ENCODE data around the gene TMEM120B. TPM values are rescaled to one million over a fixed set of nuclear protein-coding genes. Genes with fewer than 3 reads are reported as not detected.

The TMEM120B gene
- total and polyA plus RNA-seq, 2 of the 4 experiments (the other 2 are of a cell fraction), result 10.6 to 18.4 TPM

DNA sequence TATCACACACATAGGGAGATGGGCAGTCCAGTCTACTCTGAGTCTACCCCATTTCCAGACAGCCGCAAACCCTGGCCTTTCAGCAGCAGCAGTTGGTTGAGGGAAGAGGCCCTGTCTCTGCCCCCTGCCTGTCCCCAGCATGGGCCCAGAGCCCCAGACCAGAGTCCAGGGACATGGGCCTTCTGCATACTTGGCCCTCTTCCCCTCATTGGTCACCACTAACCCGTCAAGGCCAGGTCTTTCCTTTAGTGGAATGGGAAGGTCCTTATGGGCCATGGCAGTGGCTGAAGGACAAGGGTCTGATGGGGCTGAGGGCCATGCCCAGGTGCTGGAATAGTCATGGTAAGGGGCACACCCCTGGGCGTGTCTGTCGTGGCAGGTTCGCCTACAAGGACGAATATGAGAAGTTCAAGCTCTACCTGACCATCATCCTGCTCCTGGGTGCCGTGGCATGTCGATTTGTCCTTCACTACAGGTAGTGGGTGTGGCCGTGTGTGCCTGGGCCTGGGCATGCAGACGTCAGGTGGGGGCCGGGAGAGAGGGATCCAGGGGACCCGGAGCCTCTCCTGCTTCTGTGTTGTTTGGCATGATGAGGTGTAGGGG, 39.3 kb downstream of the TMEM120B start:
- WGBS, 2 experiments (ENCODE audit: extremely low coverage in 2 of 2, insufficient read length in 1 of 2), result 83% methylated on average over 1 of the region's 12 CpGs; no CpG with 5 or more reads in 1 of the 2 experiments
- ATAC-seq (ENCODE audit: low read depth) (no peak), DNase-seq (no peak)
- Histone ChIP-seq H3K36me3 (ENCODE audit: control insufficient read depth, insufficient read depth, low read length) (peaks cover 24% of the 10 kb centered on the region), H3K4me3 (ENCODE audit: insufficient read depth, low read depth, low read length) (no peak overlapping the region), H3K23ac (ENCODE audit: low read depth, low read length) (no peak overlapping the region), H3K56ac (ENCODE audit: extremely low read depth, insufficient read depth, low read length) (no peak overlapping the region), H4K20me1 (ENCODE audit: insufficient read depth, low read length) (peaks cover 7% of the 10 kb centered on the region), H4K5ac (ENCODE audit: low read depth, low read length) (no peak overlapping the region), H2BK120ac (ENCODE audit: low read depth, low read length) (no peak overlapping the region), H3K14ac (replicated peaks; ENCODE audit: low read depth, low read length) (no peak overlapping the region), H3K4ac (ENCODE audit: low read depth, low read length) (no peak overlapping the region), H3K4me1 (ENCODE audit: control insufficient read depth, insufficient read depth, low read length) (peaks cover 13% of the 10 kb centered on the region), H3K27me3 (ENCODE audit: control insufficient read depth, insufficient read depth, low read length) (no peaks in the 10 kb centered on the region), H2AK5ac (ENCODE audit: low read depth, low read length) (no peak overlapping the region), H3K9me1 (ENCODE audit: insufficient read depth, low read length) (peaks cover 13% of the 10 kb centered on the region; the same call in 1 of the 2 replicates), H2BK20ac (ENCODE audit: low read depth, low read length) (no peak overlapping the region), H4K91ac (ENCODE audit: insufficient read depth, low read depth, low read length) (no peak overlapping the region), H2BK15ac (ENCODE audit: low read depth, low read length) (no peak overlapping the region), H2AK9ac (replicated peaks; ENCODE audit: low read depth, low read length, poor library complexity) (no peak overlapping the region), H2BK5ac (ENCODE audit: low read depth, low read length, poor library complexity, severe bottlenecking) (no peak overlapping the region), H4K8ac (ENCODE audit: low read depth in 2 of 2, low read length in 2 of 2) (no peak overlapping the region), H3K18ac (ENCODE audit: low read depth, low read length) (no peak overlapping the region), H3K27ac (ENCODE audit: insufficient read depth, low read length) (no peak overlapping the region), H3K4me2 (ENCODE audit: low read depth, low read length) (no peak overlapping the region), H3K9me3 (ENCODE audit: control insufficient read depth, insufficient read depth, low read length) (no peaks in the 10 kb centered on the region), H2AFZ (replicated peaks; ENCODE audit: low read length, poor library complexity) (no peak overlapping the region), H3K79me1 (ENCODE audit: low read depth in 1 of 2, low read length in 2 of 2) (peaks cover 0 to 13% of the 10 kb centered on the region in 2 experiments; a peak in 2 of 4 replicates), H3K9ac (ENCODE audit: low read depth, low read length) (no peak overlapping the region)
- no TSS peak for BruUV-seq (replicated peaks)
- ChIA-PET POLR2A (ENCODE audit: unreplicated experiment) (no interaction called here), CTCF (no interaction called here)
- in situ Hi-C loops (cut with MboI; ENCODE audit: low sequenced_read_pairs), result no loop called here
- no peak for TF ChIP-seq NFE2L2 (IDR thresholded peaks at IDR 0.05; ENCODE audit: low read depth, low read length)
- no peak for TF ChIP-seq CEBPB (IDR thresholded peaks at IDR 0.05; ENCODE audit: low read depth, low read length)
- TF ChIP-seq MAZ (IDR thresholded peaks at IDR 0.05; ENCODE audit: borderline replicate concordance, low read depth, low read length), result no peak
- no peak for TF ChIP-seq CHD1 (IDR thresholded peaks at IDR 0.05; ENCODE audit: low read depth, low read length)
- TF ChIP-seq, protein P1, sequence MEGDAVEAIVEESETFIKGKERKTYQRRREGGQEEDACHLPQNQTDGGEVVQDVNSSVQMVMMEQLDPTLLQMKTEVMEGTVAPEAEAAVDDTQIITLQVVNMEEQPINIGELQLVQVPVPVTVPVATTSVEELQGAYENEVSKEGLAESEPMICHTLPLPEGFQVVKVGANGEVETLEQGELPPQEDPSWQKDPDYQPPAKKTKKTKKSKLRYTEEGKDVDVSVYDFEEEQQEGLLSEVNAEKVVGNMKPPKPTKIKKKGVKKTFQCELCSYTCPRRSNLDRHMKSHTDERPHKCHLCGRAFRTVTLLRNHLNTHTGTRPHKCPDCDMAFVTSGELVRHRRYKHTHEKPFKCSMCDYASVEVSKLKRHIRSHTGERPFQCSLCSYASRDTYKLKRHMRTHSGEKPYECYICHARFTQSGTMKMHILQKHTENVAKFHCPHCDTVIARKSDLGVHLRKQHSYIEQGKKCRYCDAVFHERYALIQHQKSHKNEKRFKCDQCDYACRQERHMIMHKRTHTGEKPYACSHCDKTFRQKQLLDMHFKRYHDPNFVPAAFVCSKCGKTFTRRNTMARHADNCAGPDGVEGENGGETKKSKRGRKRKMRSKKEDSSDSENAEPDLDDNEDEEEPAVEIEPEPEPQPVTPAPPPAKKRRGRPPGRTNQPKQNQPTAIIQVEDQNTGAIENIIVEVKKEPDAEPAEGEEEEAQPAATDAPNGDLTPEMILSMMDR (conservative IDR thresholded peaks at IDR 0.05; ENCODE audit: low read depth, low read length), result no peak
- intact Hi-C loops (cut with micrococcal nuclease), result no loop called here
- dilution Hi-C loops (cut with HindIII; ENCODE audit: low sequenced_read_pairs, unreplicated experiment), result no loop called here

Data from IMR-90 (cell line).